GM23338 (cell line): ENCODE data around the gene MAT2A. TPM values are rescaled to one million over a fixed set of nuclear protein-coding genes. Genes with fewer than 3 reads are reported as not detected.

Source experiments
- ATAC-seq: fragments of 200-7000 bp; cut with Tn5 transposase; 3 replicates; pipeline ENCODE4 v1.9.1; 2020
- DNase-seq: peaks from one replicate; pipeline ENCODE4 v3.0.0-alpha.2; 2015; ENCODE audit warnings: low spot score
- H2AFZ ChIP-seq: fragments of 200-600 bp; sonication (generic); 2 replicates; pipeline ENCODE4 v1.8.0; 2016; ENCODE audit warnings: antibody characterized with exemption, mild to moderate bottlenecking, moderate library complexity
- H3F3A ChIP-seq: fragments of 200-600 bp; sonication (generic); replicated peaks from 2 replicates; pipeline ENCODE4 v1.8.0; 2017; ENCODE audit warnings: antibody characterized with exemption, mixed run types, low read depth
- H3K27ac ChIP-seq: fragments of 200-600 bp; sonication (generic); 2 replicates; pipeline ENCODE4 v1.6.1; 2016; ENCODE audit warnings: low read depth
- H3K27me3 ChIP-seq: fragments of 200-600 bp; sonication (generic); 2 replicates; pipeline ENCODE4 v1.8.0; 2016; ENCODE audit warnings: mild to moderate bottlenecking, mixed run types, moderate library complexity; ENCODE audit not compliant: insufficient read depth
- H3K36me3 ChIP-seq: fragments of 200-600 bp; sonication (generic); 2 replicates; pipeline ENCODE4 v1.8.0; 2016; ENCODE audit warnings: mild to moderate bottlenecking; ENCODE audit not compliant: insufficient read depth
- H3K4me1 ChIP-seq: fragments of 200-600 bp; sonication (generic); 2 replicates; pipeline ENCODE4 v1.8.0; 2016; ENCODE audit warnings: mild to moderate bottlenecking, moderate library complexity; ENCODE audit not compliant: insufficient read depth
- H3K4me2 ChIP-seq: fragments of 200-600 bp; sonication (generic); 2 replicates; pipeline ENCODE4 v1.7.1; 2017; ENCODE audit warnings: mixed run types
- H3K4me3 ChIP-seq: fragments of 200-600 bp; sonication (generic); 2 replicates; pipeline ENCODE4 v1.6.1; 2016; ENCODE audit warnings: mixed run types
- H3K79me2 ChIP-seq: fragments of 200-600 bp; sonication (generic); replicated peaks from 2 replicates; pipeline ENCODE4 v1.8.0; 2017; ENCODE audit warnings: mild to moderate bottlenecking; ENCODE audit not compliant: insufficient read depth
- H3K9me2 ChIP-seq: fragments of 200-600 bp; sonication (generic); 2 replicates; pipeline ENCODE4 v1.8.0; 2017; ENCODE audit not compliant: insufficient read depth
- H4K20me1 ChIP-seq: fragments of 200-600 bp; sonication (generic); replicated peaks from 2 replicates; pipeline ENCODE4 v1.8.0; 2017; ENCODE audit warnings: mild to moderate bottlenecking; ENCODE audit not compliant: insufficient read depth
- H3K27ac Mint-ChIP-seq: 2 replicates; pipeline ENCODE4 v1.8.0; 2020; ENCODE audit warnings: inconsistent platforms, mild to moderate bottlenecking, moderate library complexity, mixed read lengths
- H3K27me3 Mint-ChIP-seq: 3 replicates; pipeline ENCODE4 v1.8.0; 2022; ENCODE audit warnings: low read depth, mild to moderate bottlenecking, moderate library complexity, mixed read lengths, inconsistent platforms; ENCODE audit not compliant: insufficient read depth, poor library complexity
- H3K36me3 Mint-ChIP-seq: 3 replicates; pipeline ENCODE4 v1.8.0; 2021; ENCODE audit warnings: low read depth, mild to moderate bottlenecking, inconsistent platforms, moderate library complexity, mixed read lengths
- H3K4me1 Mint-ChIP-seq: 3 replicates; pipeline ENCODE4 v1.8.0; 2020; ENCODE audit warnings: mild to moderate bottlenecking, inconsistent platforms, mixed read lengths
- H3K4me3 Mint-ChIP-seq: 3 replicates; pipeline ENCODE4 v1.8.0; 2021; ENCODE audit warnings: moderate library complexity, mild to moderate bottlenecking, inconsistent platforms, mixed read lengths
- H3K9me3 Mint-ChIP-seq: 3 replicates; pipeline ENCODE4 v1.8.0; 2020; ENCODE audit warnings: moderate library complexity, mild to moderate bottlenecking, inconsistent platforms, mixed read lengths
- CREB1 ChIP-seq: fragments of 250-450 bp; sonication (Bioruptor Pico); IDR thresholded peaks from 2 replicates; pipeline ENCODE4 v1.5.0; 2020; ENCODE audit warnings: low read depth, mild to moderate bottlenecking, moderate library complexity
- CTCF ChIP-seq, 2 experiments: fragments of 200-600 bp in 1 of 2; sonication (generic) in 1 of 2; conservative IDR thresholded peaks; 2 replicates each; pipeline versions ENCODE4 v1.5.1 to v1.6.1; 2016 to 2017; ENCODE audit warnings: antibody characterized with exemption in 2 of 2, low read depth in 2 of 2, mild to moderate bottlenecking in 2 of 2, moderate library complexity in 1 of 2
- ETS1 ChIP-seq: IDR thresholded peaks from 2 replicates; pipeline ENCODE4 v1.6.1; 2016; ENCODE audit warnings: antibody characterized with exemption
- EZH2 ChIP-seq: fragments of 200-600 bp; sonication (generic); IDR thresholded peaks from one replicate; pipeline ENCODE4 v1.8.0; 2017; ENCODE audit warnings: antibody characterized with exemption, mild to moderate bottlenecking, low read depth; ENCODE audit not compliant: unreplicated experiment
- EZH2phosphoT487 ChIP-seq: fragments of 200-600 bp; sonication (generic); IDR thresholded peaks from one replicate; pipeline ENCODE4 v1.8.1; 2018; ENCODE audit warnings: antibody characterized with exemption; ENCODE audit not compliant: unreplicated experiment
- JUNB ChIP-seq: IDR thresholded peaks from one replicate; pipeline ENCODE4 v1.6.1; 2016; ENCODE audit warnings: antibody characterized with exemption; ENCODE audit not compliant: unreplicated experiment
- NANOG ChIP-seq: IDR thresholded peaks from 2 replicates; pipeline ENCODE4 v1.6.1; 2016; ENCODE audit warnings: antibody characterized with exemption, borderline replicate concordance
- POLR2AphosphoS5 ChIP-seq: IDR thresholded peaks from 2 replicates; pipeline ENCODE4 v1.6.1; 2016; ENCODE audit warnings: antibody characterized with exemption, low read depth
- REST ChIP-seq: IDR thresholded peaks from one replicate; pipeline ENCODE4 v1.6.1; 2018; ENCODE audit warnings: antibody characterized with exemption; ENCODE audit not compliant: unreplicated experiment
- STAT1 ChIP-seq: IDR thresholded peaks from one replicate; pipeline ENCODE4 v1.6.1; 2016; ENCODE audit warnings: antibody characterized with exemption; ENCODE audit not compliant: unreplicated experiment
- ZNF114 ChIP-seq: fragments of 250-450 bp; sonication (Bioruptor Pico); IDR thresholded peaks from 2 replicates; pipeline ENCODE4 v1.5.0; 2020; ENCODE audit warnings: mild to moderate bottlenecking, moderate library complexity
- ZNF331 ChIP-seq: fragments of 250-450 bp; sonication (Bioruptor Pico); IDR thresholded peaks from 2 replicates; pipeline ENCODE4 v1.5.0; 2020; ENCODE audit warnings: low read depth, mild to moderate bottlenecking, moderate library complexity
- ZNF462 ChIP-seq: fragments of 250-450 bp; sonication (Bioruptor Pico); IDR thresholded peaks from 2 replicates; pipeline ENCODE4 v1.5.0; 2020; ENCODE audit warnings: mild to moderate bottlenecking, moderate library complexity
- polyA plus RNA-seq: library from polyadenylated mRNA; unstranded; fragments of >200 nt; fragmentation: Nextera tagmentation; extraction: Ambion mirVana; gene quantifications from 2 replicates; pipeline ENCODE4 v1.2.1, GENCODE V29; 2016
- total RNA-seq: library from RNA; depleted of rRNA; stranded (reverse); fragments of >200 nt; shearing (Covaris generic); gene quantifications from 2 replicates; pipeline ENCODE4 v1.2.3, GENCODE V29; 2014

The MAT2A gene
- total and polyA plus RNA-seq, 2 experiments from 2014 or later: 105 to 232 TPM

GRCh38 chr2:85577063-85577385 lies 38.1 kb downstream of the MAT2A start:
- Mint-ChIP-seq H3K27me3 (peaks cover 14% of the 10 kb centered on the region), H3K36me3 (peaks cover 6% of the 10 kb centered on the region; the same call in 1 of the 3 replicates), H3K27ac (peak overlapping the region; percentile 91), H3K9me3 (no peaks in the 10 kb centered on the region), H3K4me3 (peak overlapping the region; percentile 85), H3K4me1 (peaks cover 35% of the 10 kb centered on the region)
- Histone ChIP-seq H3K4me3 (0 out of 2 replicates have a peak overlapping the region, but pooled peaks have one; percentile 61), H3K4me1 (peaks cover 33% of the 10 kb centered on the region), H3K36me3 (no peaks in the 10 kb centered on the region), H3K4me2 (peak overlapping the region; percentile 82), H3F3A (peaks cover 9% of the 10 kb centered on the region; the same call in 1 of the 2 replicates), H3K9me2 (no peaks in the 10 kb centered on the region), H3K27me3 (peaks cover 15% of the 10 kb centered on the region), H3K79me2 (no peaks in the 10 kb centered on the region), H2AFZ (peak overlapping the region; percentile 3), H4K20me1 (no peaks in the 10 kb centered on the region), H3K27ac (peak overlapping the region; percentile 23)
- no peak for TF ChIP-seq POLR2AphosphoS5
- no peak for TF ChIP-seq ZNF114 (CRISPR knock-in tag)
- TF ChIP-seq ZNF462 (CRISPR knock-in tag): no peak
- TF ChIP-seq NANOG: no peak
- TF ChIP-seq EZH2phosphoT487: no peak
- TF ChIP-seq ETS1: no peak
- TF ChIP-seq ZNF331 (CRISPR knock-in tag): no peak
- no peak for TF ChIP-seq REST
- no peak for TF ChIP-seq EZH2
- no peak for TF ChIP-seq JUNB
- no peak for TF ChIP-seq STAT1
- no peak for TF ChIP-seq CTCF (conservative IDR thresholded peaks at IDR 0.05; ENCODE audit: low read depth in 2 of 2)
- TF ChIP-seq CREB1: no peak
- ATAC-seq: no peak
- DNase-seq: no peak
